ENCODE data around the gene PRMT6. TPM values are rescaled to one million over a fixed set of nuclear protein-coding genes. Genes with fewer than 3 reads are reported as not detected.

Gene PRMT6
- total RNA-seq, 4 donors from 2014 or later: 13.4 to 22.2 (median 21.7) TPM

DNA sequence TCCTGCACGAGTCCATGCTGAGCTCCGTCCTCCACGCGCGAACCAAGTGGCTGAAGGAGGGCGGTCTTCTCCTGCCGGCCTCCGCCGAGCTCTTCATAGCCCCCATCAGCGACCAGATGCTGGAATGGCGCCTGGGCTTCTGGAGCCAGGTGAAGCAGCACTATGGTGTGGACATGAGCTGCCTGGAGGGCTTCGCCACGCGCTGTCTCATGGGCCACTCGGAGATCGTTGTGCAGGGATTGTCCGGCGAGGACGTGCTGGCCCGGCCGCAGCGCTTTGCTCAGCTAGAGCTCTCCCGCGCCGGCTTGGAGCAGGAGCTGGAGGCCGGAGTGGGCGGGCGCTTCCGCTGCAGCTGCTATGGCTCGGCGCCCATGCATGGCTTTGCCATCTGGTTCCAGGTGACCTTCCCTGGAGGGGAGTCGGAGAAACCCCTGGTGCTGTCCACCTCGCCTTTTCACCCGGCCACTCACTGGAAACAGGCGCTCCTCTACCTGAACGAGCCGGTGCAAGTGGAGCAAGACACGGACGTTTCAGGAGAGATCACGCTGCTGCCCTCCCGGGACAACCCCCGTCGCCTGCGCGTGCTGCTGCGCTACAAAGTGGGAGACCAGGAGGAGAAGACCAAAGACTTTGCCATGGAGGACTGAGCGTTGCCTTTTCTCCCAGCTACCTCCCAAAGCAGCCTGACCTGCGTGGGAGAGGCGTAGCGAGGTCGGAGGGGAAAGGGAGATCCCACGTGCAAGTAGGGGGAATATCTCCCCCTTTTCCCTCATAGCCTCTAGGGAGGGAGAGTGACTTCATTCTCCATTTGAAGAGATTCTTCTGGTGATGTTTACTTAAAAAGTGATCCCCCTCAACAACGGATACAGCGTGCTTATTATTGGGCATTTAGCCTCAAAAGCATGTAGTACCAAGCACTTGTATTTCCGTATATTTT is 991 bp downstream of the PRMT6 start:
- Histone ChIP-seq H3K4me1 (peaks cover 6 to 9% of the 10 kb centered on the region in 2 donors), H3K27me3 (no peaks in the 10 kb centered on the region), H3K36me3 (no peaks in the 10 kb centered on the region), H3K9me3 (no peaks in the 10 kb centered on the region), H3K4me3 (replicated peaks in 1 of 3) (peak overlapping the region; percentile 71 to 86 (median 78)), H3K27ac (peak overlapping the region; percentile 62 to 90 (median 85))
- DNase-seq: peak; percentile 78 to 79
- intact Hi-C loops (cut with DNase I): no loop called here
- WGBS, 2 donors: 12 to 16% methylated on average over 20 to 24 of the region's 55 CpGs
- TF ChIP-seq, protein P1, sequence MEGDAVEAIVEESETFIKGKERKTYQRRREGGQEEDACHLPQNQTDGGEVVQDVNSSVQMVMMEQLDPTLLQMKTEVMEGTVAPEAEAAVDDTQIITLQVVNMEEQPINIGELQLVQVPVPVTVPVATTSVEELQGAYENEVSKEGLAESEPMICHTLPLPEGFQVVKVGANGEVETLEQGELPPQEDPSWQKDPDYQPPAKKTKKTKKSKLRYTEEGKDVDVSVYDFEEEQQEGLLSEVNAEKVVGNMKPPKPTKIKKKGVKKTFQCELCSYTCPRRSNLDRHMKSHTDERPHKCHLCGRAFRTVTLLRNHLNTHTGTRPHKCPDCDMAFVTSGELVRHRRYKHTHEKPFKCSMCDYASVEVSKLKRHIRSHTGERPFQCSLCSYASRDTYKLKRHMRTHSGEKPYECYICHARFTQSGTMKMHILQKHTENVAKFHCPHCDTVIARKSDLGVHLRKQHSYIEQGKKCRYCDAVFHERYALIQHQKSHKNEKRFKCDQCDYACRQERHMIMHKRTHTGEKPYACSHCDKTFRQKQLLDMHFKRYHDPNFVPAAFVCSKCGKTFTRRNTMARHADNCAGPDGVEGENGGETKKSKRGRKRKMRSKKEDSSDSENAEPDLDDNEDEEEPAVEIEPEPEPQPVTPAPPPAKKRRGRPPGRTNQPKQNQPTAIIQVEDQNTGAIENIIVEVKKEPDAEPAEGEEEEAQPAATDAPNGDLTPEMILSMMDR (IDR thresholded peaks at IDR 0.05): no peak
- TF ChIP-seq POLR2A (IDR thresholded peaks at IDR 0.05): peak in 1 of 2 donors; percentile 32

DNA sequence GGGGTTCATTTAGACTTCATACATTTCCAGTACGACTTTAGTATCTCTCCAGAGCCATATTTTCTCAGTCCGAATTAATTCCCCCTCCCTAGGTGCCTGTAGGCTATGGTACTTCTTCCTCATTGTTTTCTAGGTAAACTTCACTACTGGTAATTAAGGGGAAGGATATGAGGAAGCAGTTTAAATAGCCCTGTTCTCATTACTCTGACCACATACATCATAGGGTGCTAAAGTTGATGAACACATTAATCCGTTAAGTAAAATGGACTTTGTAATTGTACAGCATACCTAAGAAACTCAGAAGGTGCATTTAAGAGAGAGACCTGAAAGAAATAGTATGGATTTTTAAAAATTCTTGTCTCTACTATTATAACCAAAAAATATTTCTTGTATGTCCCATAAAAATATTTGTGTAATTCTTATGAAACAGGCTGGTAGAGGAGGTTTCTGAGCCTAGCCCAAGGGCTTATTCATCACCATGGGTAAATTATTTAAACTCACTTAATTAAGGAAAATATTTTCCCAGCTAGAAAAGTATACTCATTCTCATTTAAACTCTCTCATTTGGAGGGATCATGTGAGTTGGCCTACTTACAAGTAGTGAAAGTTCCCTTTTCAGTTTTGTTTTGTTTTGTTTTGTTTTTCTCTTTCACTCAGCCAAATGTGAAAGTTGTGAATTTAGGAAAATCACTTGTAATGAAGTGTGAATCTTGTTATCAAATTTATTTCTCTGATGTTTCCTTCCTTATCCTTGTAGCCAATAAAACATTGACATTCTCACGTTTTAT is 2.0 kb downstream of the PRMT6 start:
- peaks cover 6 to 9% of the 10 kb centered on the region in 2 donors for H3K4me1 ChIP-seq
- WGBS, 2 donors: 81 to 82% methylated on average over 4 of the region's 4 CpGs
- intact Hi-C loops (cut with DNase I): no loop called here
- no peaks in the 10 kb centered on the region for H3K27me3 ChIP-seq
- no peak overlapping the region for H3K27ac ChIP-seq
- no peak overlapping the region for H3K4me3 ChIP-seq (replicated peaks in 1 of 3)
- DNase-seq: no peak
- no peaks in the 10 kb centered on the region for H3K36me3 ChIP-seq
- no peak for TF ChIP-seq POLR2A (IDR thresholded peaks at IDR 0.05)
- TF ChIP-seq, protein P1 (IDR thresholded peaks at IDR 0.05): no peak
- H3K9me3 ChIP-seq: no peaks in the 10 kb centered on the region

DNA sequence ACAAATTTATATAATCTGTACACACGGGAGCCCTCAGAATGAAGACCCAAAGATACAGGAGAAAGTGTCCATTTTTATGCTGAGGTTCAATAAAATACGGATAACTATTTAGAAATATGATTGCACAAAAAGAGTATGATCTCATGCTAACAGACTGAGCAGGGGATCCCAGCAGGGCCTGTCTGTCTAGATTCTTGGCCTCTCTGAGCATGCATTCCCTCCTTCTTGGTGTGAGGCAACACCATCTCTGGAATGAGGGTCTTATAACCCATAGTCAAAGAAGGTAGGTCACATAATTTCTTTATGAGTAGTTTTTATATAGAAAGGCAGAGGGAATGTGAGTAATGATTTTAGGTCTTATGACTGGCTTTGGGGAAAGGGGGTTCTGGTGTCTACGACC is 5.4 kb downstream of the PRMT6 start:
- Histone ChIP-seq H3K36me3 (no peaks in the 10 kb centered on the region), H3K9me3 (no peaks in the 10 kb centered on the region), H3K4me3 (replicated peaks in 1 of 3) (no peak overlapping the region), H3K27me3 (no peaks in the 10 kb centered on the region), H3K4me1 (peaks cover 6 to 9% of the 10 kb centered on the region in 2 donors), H3K27ac (no peak overlapping the region)
- WGBS, 2 donors: 85 to 90% methylated on average over 3 of the region's 3 CpGs
- intact Hi-C loops (cut with DNase I): no loop called here
- no peak for DNase-seq
- TF ChIP-seq, protein P1 (IDR thresholded peaks at IDR 0.05): no peak
- TF ChIP-seq POLR2A (IDR thresholded peaks at IDR 0.05): no peak

DNA sequence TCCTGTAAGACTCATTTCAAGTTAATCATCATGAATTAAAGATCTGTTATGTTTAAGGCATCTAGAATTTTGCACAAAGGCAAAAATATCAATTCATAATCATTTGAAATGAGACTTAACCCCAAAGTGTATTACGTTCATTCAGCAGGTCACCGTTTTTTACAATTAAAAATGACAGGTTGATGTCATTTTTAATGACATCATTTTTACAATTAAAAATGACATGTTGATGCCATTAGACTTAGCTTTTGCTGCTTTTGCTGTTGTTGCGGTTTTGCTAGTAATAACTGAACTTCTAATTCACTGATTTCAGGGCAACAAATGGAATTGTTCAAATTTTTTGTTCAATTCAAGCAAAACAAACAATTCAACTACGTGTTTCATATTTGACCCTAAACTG is 17.0 kb downstream of the PRMT6 start:
- Histone ChIP-seq H3K27me3 (no peaks in the 10 kb centered on the region), H3K36me3 (no peaks in the 10 kb centered on the region)

More for the DNA sequence above, 17.0 kb downstream of the PRMT6 start:
- no peak for TF ChIP-seq POLR2A (IDR thresholded peaks at IDR 0.05)
- TF ChIP-seq, protein P1 (IDR thresholded peaks at IDR 0.05): no peak
- Histone ChIP-seq H3K4me3 (replicated peaks in 1 of 3) (no peak overlapping the region), H3K4me1 (no peaks in the 10 kb centered on the region), H3K9me3 (no peaks in the 10 kb centered on the region), H3K27ac (no peak overlapping the region)
- 86% methylated on average over 4 of the region's 4 CpGs for WGBS, 2 donors
- DNase-seq: no peak
- intact Hi-C loops (cut with DNase I): no loop called here
